GM23248 (cell line): ENCODE measurements around the gene GFI1B. TPM values are rescaled to one million over a fixed set of nuclear protein-coding genes. Genes with fewer than 3 reads are reported as not detected.

ENCODE experiments used
- DNase-seq: peaks from one replicate; pipeline ENCODE4 v3.0.0-alpha.2; 2015
- H2AFZ ChIP-seq: fragments of 200-600 bp; sonication (generic); 2 replicates; pipeline ENCODE4 v1.6.1; 2016; ENCODE audit warnings: antibody characterized with exemption
- H3F3A ChIP-seq: fragments of 200-600 bp; sonication (generic); 2 replicates; pipeline ENCODE4 v1.6.1; 2016; ENCODE audit warnings: mild to moderate bottlenecking, antibody characterized with exemption, mixed run types; ENCODE audit not compliant: insufficient read depth
- H3K27ac ChIP-seq: fragments of 200-600 bp; sonication (generic); 2 replicates; pipeline ENCODE4 v1.5.1; 2016; ENCODE audit warnings: mild to moderate bottlenecking
- H3K27me3 ChIP-seq: fragments of 200-600 bp; sonication (generic); replicated peaks from 2 replicates; pipeline ENCODE4 v1.6.1; 2016; ENCODE audit warnings: mild to moderate bottlenecking; ENCODE audit not compliant: insufficient read depth
- H3K36me3 ChIP-seq: fragments of 200-600 bp; sonication (generic); 2 replicates; pipeline ENCODE4 v1.6.1; 2016; ENCODE audit warnings: low read depth, mild to moderate bottlenecking
- H3K4me1 ChIP-seq: fragments of 200-600 bp; sonication (generic); 2 replicates; pipeline ENCODE4 v1.6.1; 2016; ENCODE audit warnings: mild to moderate bottlenecking; ENCODE audit not compliant: insufficient read depth
- H3K4me2 ChIP-seq: fragments of 200-600 bp; sonication (generic); one replicate; pipeline ENCODE4 v1.6.1; 2016; ENCODE audit warnings: mild to moderate bottlenecking; ENCODE audit not compliant: unreplicated experiment
- H3K4me3 ChIP-seq: fragments of 200-600 bp; sonication (generic); 2 replicates; pipeline ENCODE4 v1.5.1; 2016; ENCODE audit warnings: mild to moderate bottlenecking
- H3K79me2 ChIP-seq: fragments of 200-600 bp; sonication (generic); 2 replicates; pipeline ENCODE4 v1.6.1; 2016; ENCODE audit warnings: mild to moderate bottlenecking; ENCODE audit not compliant: insufficient read depth
- H3K9ac ChIP-seq: fragments of 200-600 bp; sonication (generic); 2 replicates; pipeline ENCODE4 v1.6.1; 2016; ENCODE audit warnings: mild to moderate bottlenecking
- H3K9me2 ChIP-seq: fragments of 200-600 bp; sonication (generic); 2 replicates; pipeline ENCODE4 v1.6.1; 2016; ENCODE audit warnings: mixed run types, mild to moderate bottlenecking, moderate library complexity; ENCODE audit not compliant: insufficient read depth
- H3K9me3 ChIP-seq: fragments of 200-600 bp; sonication (generic); one replicate; pipeline ENCODE4 v1.6.1; 2017; ENCODE audit warnings: low read depth
- H4K20me1 ChIP-seq: fragments of 200-600 bp; sonication (generic); 2 replicates; pipeline ENCODE4 v1.6.0; 2016; ENCODE audit not compliant: insufficient read depth
- EZH2 ChIP-seq: fragments of 200-600 bp; sonication (generic); IDR thresholded peaks from 2 replicates; pipeline ENCODE4 v1.6.1; 2018; ENCODE audit warnings: antibody characterized with exemption, mild to moderate bottlenecking; ENCODE audit not compliant: insufficient read depth, poor library complexity, severe bottlenecking
- EZH2phosphoT487 ChIP-seq: fragments of 200-600 bp; sonication (generic); IDR thresholded peaks from 2 replicates; pipeline ENCODE4 v1.6.1; 2018; ENCODE audit warnings: antibody characterized with exemption, moderate library complexity, mild to moderate bottlenecking, low read depth; ENCODE audit not compliant: insufficient read depth
- WGBS, 2 experiments: methylation state at CpG; one replicate each; pipeline ENCODE4 v1.1.6; 2015 to 2017; ENCODE audit warnings: low lambda C conversion rate in 2 of 2, low coverage in 1 of 2; ENCODE audit errors: missing lambda C conversion rate in 2 of 2; 5-methylcytosine and 5-hydroxymethylcytosine counted together
- in situ Hi-C: fragments of 300-500 bp; cut with MboI; formaldehyde crosslinking; loops from 2 replicates; pipeline ENCODE4 v1.15.0; 2020
- polyA plus RNA-seq: library from polyadenylated mRNA; unstranded; fragments of >200 nt; fragmentation: Nextera tagmentation; extraction: Ambion mirVana; gene quantifications from 2 replicates; pipeline ENCODE4 v1.2.1, GENCODE V29; 2016
- total RNA-seq: library from RNA; depleted of rRNA; stranded (reverse); fragments of >200 nt; shearing (Covaris generic); gene quantifications from 2 replicates; pipeline ENCODE4 v1.2.3, GENCODE V29; 2014

Gene GFI1B
- total and polyA plus RNA-seq, 2 experiments from 2014 or later = not detected

DNA sequence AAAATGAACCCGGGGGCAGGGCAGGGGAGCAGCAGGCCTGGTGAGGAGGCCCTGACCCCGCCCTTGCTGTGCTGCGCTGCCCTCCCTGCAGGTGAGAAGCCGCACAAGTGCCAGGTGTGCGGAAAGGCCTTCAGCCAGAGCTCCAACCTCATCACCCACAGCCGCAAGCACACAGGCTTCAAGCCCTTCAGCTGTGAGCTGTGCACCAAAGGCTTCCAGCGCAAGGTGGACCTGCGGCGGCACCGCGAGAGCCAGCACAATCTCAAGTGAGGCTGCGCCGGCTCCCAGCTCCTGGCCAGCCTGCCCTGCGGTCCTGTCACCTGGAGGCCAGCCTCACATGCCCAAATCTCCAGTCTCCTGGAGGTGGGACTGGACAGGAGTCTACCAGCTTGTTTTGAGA lies 12.3 kb downstream of the GFI1B start:
- H3K36me3 ChIP-seq = no peaks in the 10 kb centered on the region
- no peak overlapping the region for H3K27ac ChIP-seq
- no peak overlapping the region for H2AFZ ChIP-seq
- H3K79me2 ChIP-seq = no peaks in the 10 kb centered on the region
- peaks cover 30% of the 10 kb centered on the region for H3K27me3 ChIP-seq
- H3K4me3 ChIP-seq = no peak overlapping the region
- WGBS, 2 experiments = 83 to 90% methylated on average over 14 of the region's 14 CpGs
- no peak for DNase-seq
- H3K9ac ChIP-seq = no peak overlapping the region
- no peaks in the 10 kb centered on the region for H4K20me1 ChIP-seq
- H3K4me1 ChIP-seq = peaks cover 4% of the 10 kb centered on the region; the same call in 1 of the 2 replicates
- H3K4me2 ChIP-seq = no peak overlapping the region
- no peaks in the 10 kb centered on the region for H3K9me3 ChIP-seq
- H3F3A ChIP-seq = no peaks in the 10 kb centered on the region
- TF ChIP-seq EZH2 (no peak), EZH2phosphoT487 (no peak)
- H3K9me2 ChIP-seq = no peaks in the 10 kb centered on the region
- in situ Hi-C loops = no loop called here

DNA sequence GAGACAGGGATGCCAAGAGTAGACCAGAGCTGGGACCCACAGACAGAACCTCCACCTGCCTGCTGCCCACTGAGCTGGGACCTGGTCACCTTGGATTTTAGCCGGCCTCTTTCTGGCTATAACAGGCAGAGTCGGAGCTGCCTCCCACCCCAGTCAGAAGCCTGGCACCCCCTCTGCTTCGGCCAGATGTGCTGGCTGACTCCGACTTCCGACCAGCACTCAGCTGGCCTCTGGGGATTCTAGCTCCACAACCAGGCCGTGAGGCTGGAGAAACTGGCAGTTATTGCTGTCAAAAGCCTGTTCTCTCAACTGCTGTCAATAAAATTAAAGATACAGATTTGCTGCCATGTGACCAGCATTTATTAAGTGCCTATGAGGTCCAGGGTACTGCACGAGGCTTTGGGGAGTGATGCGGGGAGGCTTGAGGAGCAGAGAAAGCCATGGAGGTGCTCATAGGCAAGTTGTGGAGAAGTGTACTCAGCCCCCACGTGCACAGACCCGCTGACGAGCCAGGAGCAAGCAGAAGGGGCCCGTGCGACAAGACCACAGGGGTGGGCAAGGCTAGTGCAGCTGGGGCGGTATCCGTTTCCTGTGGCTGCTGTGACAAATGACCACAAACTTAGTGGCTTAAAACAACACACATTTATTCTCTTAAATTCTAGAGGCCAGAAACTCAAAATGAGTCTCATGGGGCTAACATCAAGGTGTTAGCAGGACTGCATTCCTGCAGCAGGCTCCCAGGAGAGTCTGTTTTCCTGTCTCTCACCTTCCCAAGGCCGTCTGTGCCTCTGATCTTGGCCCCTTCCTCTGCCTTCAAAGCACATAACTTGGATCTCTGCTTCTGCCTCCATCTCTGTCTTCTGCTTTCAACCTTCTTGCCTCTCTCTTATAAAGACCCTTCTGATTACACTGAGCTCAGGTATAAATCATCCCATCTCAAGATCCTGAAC lies 13.1 kb downstream of the GFI1B start:
- peaks cover 25% of the 10 kb centered on the region for H3K27me3 ChIP-seq
- H4K20me1 ChIP-seq = no peaks in the 10 kb centered on the region
- peaks cover 3% of the 10 kb centered on the region; the same call in 1 of the 2 replicates for H3K4me1 ChIP-seq
- in situ Hi-C loops = no loop called here
- TF ChIP-seq EZH2phosphoT487 = no peak
- no peak for TF ChIP-seq EZH2
- H3K4me2 ChIP-seq = no peak overlapping the region
- 20 to 24% methylated on average over 16 of the region's 16 CpGs for WGBS, 2 experiments
- H3K9ac ChIP-seq = no peak overlapping the region
- no peak overlapping the region for H3K27ac ChIP-seq
- no peaks in the 10 kb centered on the region for H3K9me3 ChIP-seq
- no peaks in the 10 kb centered on the region for H3F3A ChIP-seq
- no peaks in the 10 kb centered on the region for H3K9me2 ChIP-seq
- DNase-seq = no peak
- no peaks in the 10 kb centered on the region for H3K36me3 ChIP-seq
- no peak overlapping the region for H2AFZ ChIP-seq
- H3K4me3 ChIP-seq = no peak overlapping the region
- no peaks in the 10 kb centered on the region for H3K79me2 ChIP-seq

DNA sequence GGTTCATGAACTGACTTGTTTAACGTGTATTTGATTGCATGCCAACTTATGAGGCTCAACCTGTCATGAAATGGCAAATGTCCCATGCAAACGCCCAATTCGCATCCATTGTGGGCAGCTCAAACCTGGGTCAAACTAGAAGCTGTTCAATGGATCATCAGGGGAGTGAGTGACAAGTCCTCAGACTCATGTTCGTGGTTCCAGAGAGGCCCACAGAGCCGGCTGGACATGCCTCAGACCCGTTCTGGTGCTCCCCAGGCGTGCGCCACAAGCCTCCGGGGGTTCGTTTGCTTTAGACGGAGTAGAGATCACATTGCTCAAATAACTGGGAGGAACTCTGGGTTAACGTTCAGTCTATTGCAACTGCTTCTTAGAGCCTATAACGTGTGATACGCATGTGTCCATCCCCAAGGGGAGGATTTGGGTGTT lies 15.0 kb downstream of the GFI1B start:
- no peaks in the 10 kb centered on the region for H3K9me3 ChIP-seq
- H3K9me2 ChIP-seq = no peaks in the 10 kb centered on the region
- peaks cover 25% of the 10 kb centered on the region for H3K27me3 ChIP-seq
- 76 to 80% methylated on average over 14 of the region's 14 CpGs for WGBS, 2 experiments
- no peaks in the 10 kb centered on the region for H3K79me2 ChIP-seq
- no peaks in the 10 kb centered on the region for H3K36me3 ChIP-seq
- no peak for TF ChIP-seq EZH2
- TF ChIP-seq EZH2phosphoT487 = no peak
- H3K9ac ChIP-seq = no peak overlapping the region
- H2AFZ ChIP-seq = no peak overlapping the region
- no peaks in the 10 kb centered on the region for H4K20me1 ChIP-seq
- no peak overlapping the region for H3K4me3 ChIP-seq
- DNase-seq = no peak
- H3K4me1 ChIP-seq = no peaks in the 10 kb centered on the region
- H3F3A ChIP-seq = no peaks in the 10 kb centered on the region
- no peak overlapping the region for H3K4me2 ChIP-seq
- no peak overlapping the region for H3K27ac ChIP-seq
- in situ Hi-C loops = no loop called here

DNA sequence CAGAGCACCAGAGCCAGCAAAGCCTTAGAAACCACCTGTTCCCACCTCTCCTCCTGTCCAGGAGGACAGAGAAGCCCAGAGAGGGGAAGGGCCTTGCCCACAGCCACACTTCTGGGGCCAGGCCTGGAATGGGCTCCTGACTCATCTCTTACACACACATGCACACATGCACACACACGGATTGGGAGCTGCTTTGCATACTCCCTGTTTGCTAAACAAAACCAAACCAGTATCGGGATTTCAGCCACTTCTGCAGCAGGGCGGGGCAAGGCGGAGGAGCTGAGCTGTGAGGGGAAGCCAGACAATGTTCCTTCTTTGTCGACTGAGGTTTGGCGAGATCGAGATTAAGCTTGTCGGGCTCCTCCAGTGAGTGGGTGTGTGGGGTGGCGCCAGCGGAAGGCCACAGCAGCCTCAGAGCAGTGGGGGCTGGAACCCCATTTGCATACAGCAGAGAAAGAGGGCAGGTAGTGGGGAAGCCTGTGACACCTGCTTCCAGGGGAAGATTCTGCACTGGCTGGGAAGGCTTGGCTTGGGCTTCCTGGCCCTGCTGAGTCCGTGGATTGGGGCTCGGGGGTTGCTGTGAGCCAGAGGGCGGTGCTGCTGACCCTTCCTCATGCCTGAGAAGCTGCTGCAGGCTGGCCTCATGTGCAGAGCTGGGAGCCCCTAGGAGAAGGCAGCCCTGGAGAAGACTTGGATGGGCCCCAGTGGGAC lies 16.1 kb downstream of the GFI1B start:
- Histone ChIP-seq H3K79me2 (no peaks in the 10 kb centered on the region), H3K27me3 (peaks cover 25% of the 10 kb centered on the region), H2AFZ (no peak overlapping the region), H4K20me1 (no peaks in the 10 kb centered on the region), H3K27ac (no peak overlapping the region), H3K9me2 (no peaks in the 10 kb centered on the region), H3K4me3 (no peak overlapping the region), H3K4me1 (no peaks in the 10 kb centered on the region), H3F3A (no peaks in the 10 kb centered on the region), H3K9ac (no peak overlapping the region), H3K9me3 (no peaks in the 10 kb centered on the region), H3K4me2 (no peak overlapping the region), H3K36me3 (no peaks in the 10 kb centered on the region)
- DNase-seq = peak; percentile 75
- TF ChIP-seq EZH2 = no peak
- TF ChIP-seq EZH2phosphoT487 = no peak
- in situ Hi-C loops = no loop called here
- 6 to 12% methylated on average over 13 of the region's 13 CpGs for WGBS, 2 experiments
